ENCODE measurements around the gene WDR53. TPM values are rescaled to one million over a fixed set of nuclear protein-coding genes. Genes with fewer than 3 reads are reported as not detected.

Gene WDR53
- polyA plus RNA-seq, 2 of the 4 experiments (the other 2 are of a cell fraction), result 10.8 to 12.0 TPM

- POLR2A ChIA-PET, result interaction anchor here (0.6 to 1.2 kb wide), 4 partner anchors 76 to 333 kb away, joined by 3 to 6 read pairs (median 4); partner anchors contain the start of genes NCBP2 and SENP5
- Histone ChIP-seq H3K4me3 (no peak overlapping the region), H3K9me3 (no peaks in the 10 kb centered on the region), H3K4me2 (peak overlapping the region; percentile 45), H3K27ac (peak overlapping the region; percentile 31 to 36; a peak in 3 of 6 replicates), H3K4me1 (peaks cover 4% of the 10 kb centered on the region; the same call in 1 of the 3 replicates)
- peak; percentile 100 for ATAC-seq
- CTCF ChIA-PET, result interaction anchor here (0.6 to 5.5 kb wide), 33 partner anchors 9 to 623 kb away, joined by 3 to 59 read pairs (median 4); partner anchors contain the start of genes FBXO45, NCBP2 and WDR53
- FAIRE-seq, result no peak
- DNase-seq (ENCODE audit: low read depth in 1 of 2, low spot score in 1 of 2), result peak; percentile 79 to 80
- TF ChIP-seq SREBF2 (IDR thresholded peaks at IDR 0.05) (no peak), KDM1A (IDR thresholded peaks at IDR 0.05; ENCODE audit: low read depth) (no peak), ESRRA (IDR thresholded peaks at IDR 0.05; ENCODE audit: borderline replicate concordance, low read length) (no peak), RCOR1 (IDR thresholded peaks at IDR 0.05; ENCODE audit: low read depth, low read length) (no peak), SMC3 (IDR thresholded peaks at IDR 0.05) (peak; percentile 95), MAZ (IDR thresholded peaks at IDR 0.05; ENCODE audit: borderline replicate concordance, low read depth, low read length) (0 out of 2 replicates have a peak, but pooled peaks have one; percentile 49), FOSB (CRISPR knock-in tag; IDR thresholded peaks at IDR 0.05) (no peak), NPAS2 (CRISPR knock-in tag; IDR thresholded peaks at IDR 0.05; ENCODE audit: borderline replicate concordance) (no peak), CHD4 (IDR thresholded peaks at IDR 0.05; ENCODE audit: borderline replicate concordance) (no peak), TP53 (CRISPR knock-in tag; IDR thresholded peaks at IDR 0.05) (no peak), RNF2 (IDR thresholded peaks at IDR 0.05; ENCODE audit: borderline replicate concordance, low read depth) (no peak), NR3C1 (IDR thresholded peaks at IDR 0.05) (no peak), POLR2AphosphoS2 (conservative IDR thresholded peaks at IDR 0.05; ENCODE audit: low read length) (no peak), EHMT2 (IDR thresholded peaks at IDR 0.05; ENCODE audit: low read depth) (no peak), ZNF302 (CRISPR knock-in tag; IDR thresholded peaks at IDR 0.05) (no peak), RAD21 (conservative IDR thresholded peaks at IDR 0.05 in 1 of 2, IDR thresholded peaks at IDR 0.05 in 1 of 2) (peak; percentile 93 to 95), CEBPB (IDR thresholded peaks at IDR 0.05) (no peak), EP300 (IDR thresholded peaks at IDR 0.05) (no peak)
- TF ChIP-seq, protein P1, sequence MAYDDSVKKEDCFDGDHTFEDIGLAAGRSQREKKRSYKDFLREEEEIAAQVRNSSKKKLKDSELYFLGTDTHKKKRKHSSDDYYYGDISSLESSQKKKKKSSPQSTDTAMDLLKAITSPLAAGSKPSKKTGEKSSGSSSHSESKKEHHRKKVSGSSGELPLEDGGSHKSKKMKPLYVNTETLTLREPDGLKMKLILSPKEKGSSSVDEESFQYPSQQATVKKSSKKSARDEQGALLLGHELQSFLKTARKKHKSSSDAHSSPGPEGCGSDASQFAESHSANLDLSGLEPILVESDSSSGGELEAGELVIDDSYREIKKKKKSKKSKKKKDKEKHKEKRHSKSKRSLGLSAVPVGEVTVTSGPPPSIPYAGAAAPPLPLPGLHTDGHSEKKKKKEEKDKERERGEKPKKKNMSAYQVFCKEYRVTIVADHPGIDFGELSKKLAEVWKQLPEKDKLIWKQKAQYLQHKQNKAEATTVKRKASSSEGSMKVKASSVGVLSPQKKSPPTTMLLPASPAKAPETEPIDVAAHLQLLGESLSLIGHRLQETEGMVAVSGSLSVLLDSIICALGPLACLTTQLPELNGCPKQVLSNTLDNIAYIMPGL (CRISPR knock-in tag; IDR thresholded peaks at IDR 0.05; ENCODE audit: borderline replicate concordance), result no peak
- TF ChIP-seq, protein P2, sequence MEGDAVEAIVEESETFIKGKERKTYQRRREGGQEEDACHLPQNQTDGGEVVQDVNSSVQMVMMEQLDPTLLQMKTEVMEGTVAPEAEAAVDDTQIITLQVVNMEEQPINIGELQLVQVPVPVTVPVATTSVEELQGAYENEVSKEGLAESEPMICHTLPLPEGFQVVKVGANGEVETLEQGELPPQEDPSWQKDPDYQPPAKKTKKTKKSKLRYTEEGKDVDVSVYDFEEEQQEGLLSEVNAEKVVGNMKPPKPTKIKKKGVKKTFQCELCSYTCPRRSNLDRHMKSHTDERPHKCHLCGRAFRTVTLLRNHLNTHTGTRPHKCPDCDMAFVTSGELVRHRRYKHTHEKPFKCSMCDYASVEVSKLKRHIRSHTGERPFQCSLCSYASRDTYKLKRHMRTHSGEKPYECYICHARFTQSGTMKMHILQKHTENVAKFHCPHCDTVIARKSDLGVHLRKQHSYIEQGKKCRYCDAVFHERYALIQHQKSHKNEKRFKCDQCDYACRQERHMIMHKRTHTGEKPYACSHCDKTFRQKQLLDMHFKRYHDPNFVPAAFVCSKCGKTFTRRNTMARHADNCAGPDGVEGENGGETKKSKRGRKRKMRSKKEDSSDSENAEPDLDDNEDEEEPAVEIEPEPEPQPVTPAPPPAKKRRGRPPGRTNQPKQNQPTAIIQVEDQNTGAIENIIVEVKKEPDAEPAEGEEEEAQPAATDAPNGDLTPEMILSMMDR (IDR thresholded peaks at IDR 0.05), result peak; percentile 80
- TF ChIP-seq, protein P3, sequence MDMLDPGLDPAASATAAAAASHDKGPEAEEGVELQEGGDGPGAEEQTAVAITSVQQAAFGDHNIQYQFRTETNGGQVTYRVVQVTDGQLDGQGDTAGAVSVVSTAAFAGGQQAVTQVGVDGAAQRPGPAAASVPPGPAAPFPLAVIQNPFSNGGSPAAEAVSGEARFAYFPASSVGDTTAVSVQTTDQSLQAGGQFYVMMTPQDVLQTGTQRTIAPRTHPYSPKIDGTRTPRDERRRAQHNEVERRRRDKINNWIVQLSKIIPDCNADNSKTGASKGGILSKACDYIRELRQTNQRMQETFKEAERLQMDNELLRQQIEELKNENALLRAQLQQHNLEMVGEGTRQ (IDR thresholded peaks at IDR 0.05), result no peak
- 25% methylated on average over 5 of the region's 5 CpGs for WGBS (ENCODE audit: missing lambda C conversion rate)
These were observed 41.0 kb upstream of the WDR53 start for GRCh38 chr3:196609343-196609775.

DNA sequence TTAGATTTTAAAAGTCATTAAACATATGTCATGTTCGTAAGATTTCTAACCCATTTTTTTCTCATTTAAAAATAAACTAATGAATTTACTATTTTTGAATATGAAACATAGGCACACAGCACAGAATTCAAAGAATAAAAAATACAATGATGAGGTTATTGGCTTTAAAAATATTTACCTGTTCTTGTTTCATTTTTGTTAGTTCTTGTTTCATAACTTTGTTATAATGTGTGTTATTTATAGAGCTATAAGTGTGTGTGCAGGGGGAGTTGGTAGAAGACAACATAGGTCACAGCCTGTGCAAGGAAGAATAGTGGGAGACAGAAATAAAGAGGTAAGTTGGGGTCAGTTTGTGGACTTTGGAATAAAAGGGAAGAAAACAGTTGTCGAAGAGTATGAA is 40.3 kb upstream of the WDR53 start:
- ChIA-PET POLR2A (interaction anchor here (1.1 kb wide), 1 partner anchor 80 kb away, joined by 3 read pairs; no protein-coding TSS in a partner anchor), CTCF (interaction anchor here (0.6 to 5.5 kb wide), 17 partner anchors 9 to 362 kb away, joined by 3 to 59 read pairs (median 6); no protein-coding TSS in a partner anchor)
- Histone ChIP-seq H3K27ac (no peak overlapping the region), H3K9me3 (no peaks in the 10 kb centered on the region), H3K4me2 (no peak overlapping the region), H3K4me1 (peaks cover 4% of the 10 kb centered on the region; the same call in 1 of the 3 replicates), H3K4me3 (no peak overlapping the region)
- WGBS (ENCODE audit: missing lambda C conversion rate), result 81% methylated on average over 2 of the region's 2 CpGs
- no peak for FAIRE-seq
- no peak for ATAC-seq
- no peak for DNase-seq (ENCODE audit: low read depth in 1 of 2, low spot score in 1 of 2)
- TF ChIP-seq ZSCAN20 (CRISPR knock-in tag; IDR thresholded peaks at IDR 0.05) (no peak), PHF8 (IDR thresholded peaks at IDR 0.05; ENCODE audit: borderline replicate concordance, low read depth) (no peak), KDM1A (IDR thresholded peaks at IDR 0.05; ENCODE audit: low read depth) (no peak), SREBF2 (IDR thresholded peaks at IDR 0.05) (no peak), FOSB (CRISPR knock-in tag; IDR thresholded peaks at IDR 0.05) (no peak), ZC3H11A (IDR thresholded peaks at IDR 0.05) (no peak), KDM5A (IDR thresholded peaks at IDR 0.05) (no peak), NR3C1 (IDR thresholded peaks at IDR 0.05) (no peak), CHD2 (IDR thresholded peaks at IDR 0.05; ENCODE audit: low read length, partially characterized antibody) (no peak), CEBPB (IDR thresholded peaks at IDR 0.05) (no peak), NFE2L2 (conservative IDR thresholded peaks at IDR 0.05; ENCODE audit: low read length) (no peak), HOXB5 (CRISPR knock-in tag; IDR thresholded peaks at IDR 0.05) (no peak), RFX5 (IDR thresholded peaks at IDR 0.05) (no peak), CBX8 (IDR thresholded peaks at IDR 0.05) (no peak), MAZ (IDR thresholded peaks at IDR 0.05; ENCODE audit: borderline replicate concordance, low read depth, low read length) (no peak), ELK1 (IDR thresholded peaks at IDR 0.05; ENCODE audit: low read depth, low read length) (no peak), HDAC2 (IDR thresholded peaks at IDR 0.05) (no peak)
